HepG2 (cell line): ENCODE measurements around the gene ZFAND4. TPM values are rescaled to one million over a fixed set of nuclear protein-coding genes. Genes with fewer than 3 reads are reported as not detected.

ENCODE experiments used
- CAMTA2 ChIP-seq: sonication (generic); formaldehyde crosslinking; IDR thresholded peaks from 2 replicates; pipeline ENCODE4 v1.4.0; 2020; ENCODE audit warnings: mild to moderate bottlenecking, missing genetic modification reagents, borderline replicate concordance
- CCAR2 ChIP-seq: fragments of 200-400 bp; formaldehyde crosslinking; optimal IDR thresholded peaks from 2 replicates; pipeline ENCODE3; 2018; ENCODE audit warnings: low read depth, mild to moderate bottlenecking, low read length, moderate library complexity
- DPF2 ChIP-seq: sonication (generic); formaldehyde crosslinking; IDR thresholded peaks from 2 replicates; pipeline ENCODE4 v1.4.0; 2020; ENCODE audit warnings: mild to moderate bottlenecking, low read depth, missing genetic modification reagents, borderline replicate concordance
- FOXM1 ChIP-seq: sonication (generic); formaldehyde crosslinking; IDR thresholded peaks from 2 replicates; pipeline ENCODE4 v1.5.0; 2020; ENCODE audit warnings: missing genetic modification reagents
- GABPB1 ChIP-seq: IDR thresholded peaks from 2 replicates; pipeline ENCODE4 v1.6.1; 2016; ENCODE audit warnings: mild to moderate bottlenecking, missing genetic modification reagents, moderate library complexity, missing compliant biosample characterization
- HDAC1 ChIP-seq: sonication (generic); formaldehyde crosslinking; IDR thresholded peaks from 2 replicates; pipeline ENCODE4 v1.5.1; 2020; ENCODE audit warnings: mild to moderate bottlenecking, missing genetic modification reagents
- HNRNPUL1 ChIP-seq: fragments of 200-400 bp; formaldehyde crosslinking; IDR thresholded peaks from 2 replicates; pipeline ENCODE4 v1.6.1; 2017; ENCODE audit warnings: low read depth, mild to moderate bottlenecking, low read length, moderate library complexity
- NKX3-1 ChIP-seq: sonication (generic); formaldehyde crosslinking; IDR thresholded peaks from 2 replicates; pipeline ENCODE4 v1.5.0; 2020; ENCODE audit warnings: missing genetic modification reagents
- SMC3 ChIP-seq: IDR thresholded peaks from 2 replicates; pipeline ENCODE4 v1.6.1; 2011; ENCODE audit warnings: low read length, improper control_type of control experiment
- TEAD2 ChIP-seq: sonication (generic); formaldehyde crosslinking; IDR thresholded peaks from 2 replicates; pipeline ENCODE4 v1.9.0; 2021; ENCODE audit warnings: missing genetic modification reagents
- ZKSCAN1 ChIP-seq: fragments of 150-350 bp; IDR thresholded peaks from 2 replicates; pipeline ENCODE4 v1.6.1; 2014; ENCODE audit warnings: low read length
- ZNF292 ChIP-seq: sonication (generic); formaldehyde crosslinking; IDR thresholded peaks from 2 replicates; pipeline ENCODE4 v1.8.1; 2022; ENCODE audit warnings: mild to moderate bottlenecking, low read depth, missing genetic modification reagents, borderline replicate concordance
- ZNF432 ChIP-seq: sonication (generic); formaldehyde crosslinking; IDR thresholded peaks from 2 replicates; pipeline ENCODE4 v1.5.0; 2020; ENCODE audit warnings: missing genetic modification reagents, mild to moderate bottlenecking, borderline replicate concordance
- polyA plus RNA-seq, 8 experiments: library from polyadenylated mRNA; depleted of rRNA in 3 of 8; stranded (reverse) in 7 of 8; unstranded in 1 of 8; fragments of >200 nt; fragmentation: Illumina TruSeq in 4 of 8; extraction: Trizol in 4 of 8; gene quantifications; 2 replicates each; pipeline versions ENCODE4 v1.2.1 to v1.2.3, GENCODE V29; 2011 to 2016; ENCODE audit warnings: low read depth in 4 of 8, missing spikeins in 1 of 8, mixed read lengths in 1 of 8; ENCODE audit not compliant: insufficient read depth in 1 of 8
- total RNA-seq, 5 experiments: library from RNA; depleted of rRNA; stranded (reverse); fragments of >200 nt; fragmentation: Illumina TruSeq; extraction: Trizol; gene quantifications; 2 replicates each; pipeline ENCODE4 v1.2.3, GENCODE V29; 2016; ENCODE audit warnings: low read depth in 1 of 5
- TF ChIP-seq, protein P1 (sequence below): sonication (generic); formaldehyde crosslinking; IDR thresholded peaks from 2 replicates; pipeline ENCODE4 v1.5.0; 2020; ENCODE audit warnings: mild to moderate bottlenecking, missing genetic modification reagents
- TF ChIP-seq, protein P2 (sequence below): sonication (generic); formaldehyde crosslinking; IDR thresholded peaks from 2 replicates; pipeline ENCODE4 v1.8.0; 2022; ENCODE audit warnings: missing genetic modification reagents, low read depth, mild to moderate bottlenecking, borderline replicate concordance
- TF ChIP-seq, protein P3 (sequence below): sonication (generic); formaldehyde crosslinking; IDR thresholded peaks from 2 replicates; pipeline ENCODE4 v1.5.0; 2020; ENCODE audit warnings: missing genetic modification reagents, mild to moderate bottlenecking, borderline replicate concordance
- TF ChIP-seq, protein P4 (sequence below): sonication (generic); formaldehyde crosslinking; IDR thresholded peaks from 2 replicates; pipeline ENCODE4 v1.8.0; 2022; ENCODE audit warnings: mild to moderate bottlenecking, missing genetic modification reagents
- TF ChIP-seq, protein P5 (sequence below): IDR thresholded peaks from 2 replicates; pipeline ENCODE4 v1.6.1; 2016; ENCODE audit warnings: mild to moderate bottlenecking, missing biosample characterization, missing genetic modification reagents
- TF ChIP-seq, protein P6 (sequence below), 2 experiments: fragments of 450-650 bp in 1 of 2; sonication (generic) in 1 of 2; formaldehyde crosslinking; IDR thresholded peaks; 2 replicates each; pipeline versions ENCODE4 v1.5.0 to v1.8.0; 2020 to 2022; ENCODE audit warnings: mild to moderate bottlenecking in 1 of 2, missing genetic modification reagents in 1 of 2
- TF ChIP-seq, protein P7 (sequence below): sonication (generic); formaldehyde crosslinking; IDR thresholded peaks from 2 replicates; pipeline ENCODE4 v1.4.0; 2020; ENCODE audit warnings: missing genetic modification reagents, low read depth, mild to moderate bottlenecking, borderline replicate concordance

The ZFAND4 gene
- total and polyA plus RNA-seq, 2 of the 13 experiments (the other 11 are each of a cell fraction or from before 2014, with no cell fraction given), result 2.9 to 9.2 TPM

DNA sequence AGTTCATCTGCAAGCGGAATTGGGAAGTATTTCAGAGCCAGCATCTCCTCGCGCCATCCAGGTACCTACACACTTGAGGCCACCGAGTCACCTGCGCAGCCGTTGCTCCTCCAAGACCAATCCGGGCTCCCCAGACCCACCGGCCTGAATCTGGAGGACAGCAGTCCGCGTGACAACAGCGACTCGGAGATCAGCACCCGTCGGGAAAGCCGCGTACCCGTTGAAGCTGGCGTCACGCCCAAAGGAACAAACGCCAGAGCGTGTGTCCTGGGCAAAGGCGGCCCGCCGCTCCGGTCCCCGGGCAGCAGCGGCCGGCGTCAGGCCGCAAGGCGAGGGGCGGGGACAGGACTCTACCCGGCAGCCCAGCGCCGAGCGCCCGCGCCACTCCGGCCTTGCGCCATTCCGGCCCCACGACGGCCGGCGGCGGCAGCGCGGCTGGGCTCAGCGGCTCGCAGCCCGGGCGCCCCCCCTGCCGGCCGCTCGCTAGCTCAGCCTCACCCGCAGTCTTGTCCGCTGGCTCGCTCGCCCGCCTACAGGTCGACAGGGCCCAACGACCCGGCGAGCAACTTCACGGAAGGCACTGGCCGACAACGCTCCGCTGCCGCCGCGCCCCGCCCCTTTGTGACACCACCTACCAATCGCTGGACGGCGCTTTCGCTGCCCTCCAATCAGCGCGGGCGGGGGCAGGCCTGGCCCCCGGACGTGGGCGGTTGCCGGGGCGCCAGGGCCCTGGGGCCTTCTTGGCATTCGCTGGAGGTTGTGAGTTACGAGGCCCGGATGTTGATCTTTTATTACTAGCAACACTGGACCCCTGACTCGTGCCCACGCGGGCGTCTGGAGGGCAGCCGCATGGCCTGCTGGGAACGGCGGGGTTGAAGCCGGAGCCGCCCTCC is at the start of gene ZFAND4 (continued):
- TF ChIP-seq, protein P1, sequence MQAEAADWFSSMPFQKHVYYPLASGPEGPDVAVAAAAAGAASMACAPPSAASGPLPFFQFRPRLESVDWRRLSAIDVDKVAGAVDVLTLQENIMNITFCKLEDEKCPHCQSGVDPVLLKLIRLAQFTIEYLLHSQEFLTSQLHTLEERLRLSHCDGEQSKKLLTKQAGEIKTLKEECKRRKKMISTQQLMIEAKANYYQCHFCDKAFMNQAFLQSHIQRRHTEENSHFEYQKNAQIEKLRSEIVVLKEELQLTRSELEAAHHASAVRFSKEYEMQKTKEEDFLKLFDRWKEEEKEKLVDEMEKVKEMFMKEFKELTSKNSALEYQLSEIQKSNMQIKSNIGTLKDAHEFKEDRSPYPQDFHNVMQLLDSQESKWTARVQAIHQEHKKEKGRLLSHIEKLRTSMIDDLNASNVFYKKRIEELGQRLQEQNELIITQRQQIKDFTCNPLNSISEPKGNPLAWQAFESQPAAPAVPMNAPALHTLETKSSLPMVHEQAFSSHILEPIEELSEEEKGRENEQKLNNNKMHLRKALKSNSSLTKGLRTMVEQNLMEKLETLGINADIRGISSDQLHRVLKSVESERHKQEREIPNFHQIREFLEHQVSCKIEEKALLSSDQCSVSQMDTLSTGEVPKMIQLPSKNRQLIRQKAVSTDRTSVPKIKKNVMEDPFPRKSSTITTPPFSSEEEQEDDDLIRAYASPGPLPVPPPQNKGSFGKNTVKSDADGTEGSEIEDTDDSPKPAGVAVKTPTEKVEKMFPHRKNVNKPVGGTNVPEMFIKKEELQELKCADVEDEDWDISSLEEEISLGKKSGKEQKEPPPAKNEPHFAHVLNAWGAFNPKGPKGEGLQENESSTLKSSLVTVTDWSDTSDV (CRISPR knock-in tag), result no peak
- no peak; the same call in 1 of the 2 replicates for TF ChIP-seq SMC3
- no peak for TF ChIP-seq ZNF432 (CRISPR knock-in tag)
- TF ChIP-seq NKX3-1, result 0 out of 2 replicates have a peak, but pooled peaks have one; percentile 43
- peak; percentile 67; the same call in 1 of the 2 replicates for TF ChIP-seq CAMTA2
- TF ChIP-seq, protein P2, sequence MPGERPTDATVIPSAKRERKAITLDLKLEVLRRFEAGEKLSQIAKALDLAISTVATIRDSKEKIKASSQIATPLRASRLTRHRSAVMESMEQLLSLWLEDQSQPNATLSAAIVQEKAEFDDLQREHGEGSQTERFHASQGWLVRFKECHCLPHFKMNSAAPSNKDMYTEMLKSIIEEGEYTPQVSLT (CRISPR knock-in tag), result no peak
- TF ChIP-seq, protein P3, sequence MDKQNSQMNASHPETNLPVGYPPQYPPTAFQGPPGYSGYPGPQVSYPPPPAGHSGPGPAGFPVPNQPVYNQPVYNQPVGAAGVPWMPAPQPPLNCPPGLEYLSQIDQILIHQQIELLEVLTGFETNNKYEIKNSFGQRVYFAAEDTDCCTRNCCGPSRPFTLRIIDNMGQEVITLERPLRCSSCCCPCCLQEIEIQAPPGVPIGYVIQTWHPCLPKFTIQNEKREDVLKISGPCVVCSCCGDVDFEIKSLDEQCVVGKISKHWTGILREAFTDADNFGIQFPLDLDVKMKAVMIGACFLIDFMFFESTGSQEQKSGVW (CRISPR knock-in tag), result no peak
- TF ChIP-seq ZKSCAN1, result no peak
- no peak for TF ChIP-seq DPF2
- no peak for TF ChIP-seq CCAR2
- TF ChIP-seq ZNF292 (CRISPR knock-in tag), result no peak
- TF ChIP-seq, protein P4, sequence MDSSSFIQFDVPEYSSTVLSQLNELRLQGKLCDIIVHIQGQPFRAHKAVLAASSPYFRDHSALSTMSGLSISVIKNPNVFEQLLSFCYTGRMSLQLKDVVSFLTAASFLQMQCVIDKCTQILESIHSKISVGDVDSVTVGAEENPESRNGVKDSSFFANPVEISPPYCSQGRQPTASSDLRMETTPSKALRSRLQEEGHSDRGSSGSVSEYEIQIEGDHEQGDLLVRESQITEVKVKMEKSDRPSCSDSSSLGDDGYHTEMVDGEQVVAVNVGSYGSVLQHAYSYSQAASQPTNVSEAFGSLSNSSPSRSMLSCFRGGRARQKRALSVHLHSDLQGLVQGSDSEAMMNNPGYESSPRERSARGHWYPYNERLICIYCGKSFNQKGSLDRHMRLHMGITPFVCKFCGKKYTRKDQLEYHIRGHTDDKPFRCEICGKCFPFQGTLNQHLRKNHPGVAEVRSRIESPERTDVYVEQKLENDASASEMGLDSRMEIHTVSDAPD (CRISPR knock-in tag), result 0 out of 2 replicates have a peak, but pooled peaks have one; percentile 46
- no peak for TF ChIP-seq HNRNPUL1
- no peak for TF ChIP-seq TEAD2 (CRISPR knock-in tag)
- TF ChIP-seq, protein P5, sequence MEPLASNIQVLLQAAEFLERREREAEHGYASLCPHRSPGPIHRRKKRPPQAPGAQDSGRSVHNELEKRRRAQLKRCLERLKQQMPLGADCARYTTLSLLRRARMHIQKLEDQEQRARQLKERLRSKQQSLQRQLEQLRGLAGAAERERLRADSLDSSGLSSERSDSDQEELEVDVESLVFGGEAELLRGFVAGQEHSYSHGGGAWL, result no peak; the same call in 1 of the 2 replicates
- TF ChIP-seq HDAC1 (CRISPR knock-in tag), result peak; percentile 56; the same call in 1 of the 2 replicates
- TF ChIP-seq FOXM1, result no peak
- TF ChIP-seq, protein P6, sequence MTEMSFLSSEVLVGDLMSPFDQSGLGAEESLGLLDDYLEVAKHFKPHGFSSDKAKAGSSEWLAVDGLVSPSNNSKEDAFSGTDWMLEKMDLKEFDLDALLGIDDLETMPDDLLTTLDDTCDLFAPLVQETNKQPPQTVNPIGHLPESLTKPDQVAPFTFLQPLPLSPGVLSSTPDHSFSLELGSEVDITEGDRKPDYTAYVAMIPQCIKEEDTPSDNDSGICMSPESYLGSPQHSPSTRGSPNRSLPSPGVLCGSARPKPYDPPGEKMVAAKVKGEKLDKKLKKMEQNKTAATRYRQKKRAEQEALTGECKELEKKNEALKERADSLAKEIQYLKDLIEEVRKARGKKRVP (CRISPR knock-in tag; IDR thresholded peaks at IDR 0.05), result no peak; a peak in 1 of 4 replicates
- TF ChIP-seq, protein P7, sequence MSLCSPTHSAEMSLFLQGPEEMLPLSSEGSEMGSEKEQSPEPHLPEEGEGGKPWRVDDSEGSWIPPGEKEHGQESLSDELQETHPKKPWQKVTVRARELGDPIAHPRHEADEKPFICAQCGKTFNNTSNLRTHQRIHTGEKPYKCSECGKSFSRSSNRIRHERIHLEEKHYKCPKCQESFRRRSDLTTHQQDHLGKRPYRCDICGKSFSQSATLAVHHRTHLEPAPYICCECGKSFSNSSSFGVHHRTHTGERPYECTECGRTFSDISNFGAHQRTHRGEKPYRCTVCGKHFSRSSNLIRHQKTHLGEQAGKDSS (CRISPR knock-in tag), result no peak
- peak; percentile 94 for TF ChIP-seq GABPB1 (CRISPR knock-in tag)
